ENCODE data around the gene ALDH8A1. TPM values are rescaled to one million over a fixed set of nuclear protein-coding genes. Genes with fewer than 3 reads are reported as not detected.
"Not testable (repeated sequence)": the region's sequence is repeated elsewhere in the genome, so short reads cannot be mapped to it uniquely, and the experiment has no call there.

ALDH8A1 gene
- total RNA-seq, 1 experiment from 2014 or later, result not detected

DNA sequence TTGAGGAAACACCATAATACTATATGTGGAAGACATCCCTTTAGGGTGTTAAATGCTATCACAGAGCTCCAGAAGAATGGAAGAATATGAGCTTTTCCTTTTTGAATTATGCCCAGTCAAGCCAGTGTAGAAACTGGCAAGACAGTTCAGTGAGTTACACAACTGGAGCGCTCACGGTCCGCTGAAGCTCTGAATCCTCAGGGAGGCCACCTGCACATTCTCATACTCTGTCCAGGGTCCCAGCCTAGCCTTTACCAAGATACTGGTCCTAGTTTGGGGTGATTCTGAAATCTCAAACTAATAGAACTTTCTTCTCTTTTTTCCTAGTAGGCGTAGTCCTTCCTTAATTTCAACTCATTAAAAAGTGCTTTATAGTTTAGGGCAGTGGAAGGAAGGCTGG, 51.3 kb downstream of the ALDH8A1 start:
- no peak overlapping the region for H3T11ph ChIP-seq (ENCODE audit: low read length)
- no CpG with 5 or more reads among the region's 4 CpGs for WGBS (ENCODE audit: extremely low coverage, insufficient read length, low lambda C conversion rate)

DNA sequence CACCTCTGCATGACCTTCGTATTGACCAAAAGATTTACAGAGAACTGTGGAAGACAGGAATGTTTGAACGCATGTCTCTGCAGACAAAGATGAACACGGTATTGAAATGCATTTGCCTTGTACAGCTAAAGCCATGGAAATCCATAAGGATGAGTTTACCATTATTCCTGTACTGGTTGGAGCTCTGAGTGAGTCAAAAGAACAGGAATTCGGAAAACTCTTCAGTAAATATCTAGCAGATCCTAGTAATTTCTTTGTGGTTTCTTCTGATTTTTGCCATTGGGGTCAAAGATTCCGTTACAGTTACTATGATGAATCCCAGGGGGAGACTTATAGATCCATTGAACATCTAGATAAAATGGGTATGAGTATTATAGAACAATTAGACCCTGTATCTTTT, 51.7 kb downstream of the ALDH8A1 start:
- not testable (repeated sequence) for H2BK120ac ChIP-seq (ENCODE audit: low read depth, low read length, poor library complexity, severe bottlenecking); H3K23me2 ChIP-seq (ENCODE audit: insufficient read length, low read depth, low read length, poor library complexity, severe bottlenecking); H2AFZ ChIP-seq (ENCODE audit: low read length); H3K4me1 Mint-ChIP-seq; H2BK12ac ChIP-seq (ENCODE audit: insufficient read length, low read depth, low read length); H3K4ac ChIP-seq (ENCODE audit: low read depth, low read length); H3K14ac ChIP-seq (ENCODE audit: insufficient read depth, low read length); H3K4me2 ChIP-seq (ENCODE audit: insufficient read depth, insufficient read length, low read length); H2BK5ac ChIP-seq (ENCODE audit: insufficient read length, low read length); H3K79me1 ChIP-seq (ENCODE audit: insufficient read depth, low read depth, low read length, poor library complexity, severe bottlenecking); H3T11ph ChIP-seq (ENCODE audit: low read length); H3K9ac ChIP-seq (ENCODE audit: extremely low read depth, insufficient read length, low read length); H2BK20ac ChIP-seq (ENCODE audit: low read depth, low read length, poor library complexity, severe bottlenecking); H2BK15ac ChIP-seq (ENCODE audit: low read depth, low read length); H3K4me1 ChIP-seq (ENCODE audit: insufficient read depth, low read length); H3K56ac ChIP-seq (ENCODE audit: insufficient read length, low read depth, low read length); H3K79me2 ChIP-seq (ENCODE audit: insufficient read depth, low read length); H4K20me1 ChIP-seq (ENCODE audit: control insufficient read depth, insufficient read depth, insufficient read length); H4K91ac ChIP-seq (ENCODE audit: insufficient read length, low read depth, low read length); H3K27me3 ChIP-seq (ENCODE audit: insufficient read depth, low read length); H4K8ac ChIP-seq (replicated peaks; ENCODE audit: insufficient read length, low read depth, low read length); H3K36me3 Mint-ChIP-seq (ENCODE audit: insufficient read depth in 1 of 3, low read depth in 3 of 3); H3K27me3 Mint-ChIP-seq (ENCODE audit: low read depth); DNase-seq; H4K5ac ChIP-seq (ENCODE audit: insufficient read length, low read depth, low read length); H2AK5ac ChIP-seq (ENCODE audit: insufficient read length, low read length); H3K18ac ChIP-seq (ENCODE audit: insufficient read length, low read depth, low read length); H3K4me3 Mint-ChIP-seq; H3K9me3 Mint-ChIP-seq; H3K9me3 ChIP-seq (ENCODE audit: control insufficient read depth, low read depth, low read length); H3K27ac ChIP-seq (ENCODE audit: insufficient read length, low read depth, low read length); H3K23ac ChIP-seq (ENCODE audit: insufficient read length, low read depth, low read length); H3K27ac Mint-ChIP-seq
- no CpG with 5 or more reads among the region's 5 CpGs for WGBS (ENCODE audit: extremely low coverage, insufficient read length, low lambda C conversion rate)

More for the DNA sequence above, 51.3 kb downstream of the ALDH8A1 start:
- no peak overlapping the region for H2AFZ ChIP-seq (ENCODE audit: low read length)
- no peak overlapping the region for H3K4ac ChIP-seq (ENCODE audit: low read depth, low read length)
- H2BK5ac ChIP-seq (ENCODE audit: insufficient read length, low read length), result no peak overlapping the region
- Mint-ChIP-seq H3K36me3 (ENCODE audit: insufficient read depth in 1 of 3, low read depth in 3 of 3) (no peaks in the 10 kb centered on the region), H3K9me3 (no peaks in the 10 kb centered on the region), H3K4me3 (no peak overlapping the region), H3K4me1 (no peaks in the 10 kb centered on the region), H3K27ac (no peak overlapping the region), H3K27me3 (ENCODE audit: low read depth) (no peaks in the 10 kb centered on the region; the same call in 1 of the 2 replicates)
- H3K23ac ChIP-seq (ENCODE audit: insufficient read length, low read depth, low read length), result no peak overlapping the region
- TF ChIP-seq, protein P1, sequence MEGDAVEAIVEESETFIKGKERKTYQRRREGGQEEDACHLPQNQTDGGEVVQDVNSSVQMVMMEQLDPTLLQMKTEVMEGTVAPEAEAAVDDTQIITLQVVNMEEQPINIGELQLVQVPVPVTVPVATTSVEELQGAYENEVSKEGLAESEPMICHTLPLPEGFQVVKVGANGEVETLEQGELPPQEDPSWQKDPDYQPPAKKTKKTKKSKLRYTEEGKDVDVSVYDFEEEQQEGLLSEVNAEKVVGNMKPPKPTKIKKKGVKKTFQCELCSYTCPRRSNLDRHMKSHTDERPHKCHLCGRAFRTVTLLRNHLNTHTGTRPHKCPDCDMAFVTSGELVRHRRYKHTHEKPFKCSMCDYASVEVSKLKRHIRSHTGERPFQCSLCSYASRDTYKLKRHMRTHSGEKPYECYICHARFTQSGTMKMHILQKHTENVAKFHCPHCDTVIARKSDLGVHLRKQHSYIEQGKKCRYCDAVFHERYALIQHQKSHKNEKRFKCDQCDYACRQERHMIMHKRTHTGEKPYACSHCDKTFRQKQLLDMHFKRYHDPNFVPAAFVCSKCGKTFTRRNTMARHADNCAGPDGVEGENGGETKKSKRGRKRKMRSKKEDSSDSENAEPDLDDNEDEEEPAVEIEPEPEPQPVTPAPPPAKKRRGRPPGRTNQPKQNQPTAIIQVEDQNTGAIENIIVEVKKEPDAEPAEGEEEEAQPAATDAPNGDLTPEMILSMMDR (conservative IDR thresholded peaks at IDR 0.05), result no peak
- H3K9me3 ChIP-seq (ENCODE audit: control insufficient read depth, low read depth, low read length), result no peaks in the 10 kb centered on the region
- H3K23me2 ChIP-seq (ENCODE audit: insufficient read length, low read depth, low read length, poor library complexity, severe bottlenecking), result no peaks in the 10 kb centered on the region
- no peak overlapping the region for H2BK20ac ChIP-seq (ENCODE audit: low read depth, low read length, poor library complexity, severe bottlenecking)
- no peaks in the 10 kb centered on the region for H3K4me1 ChIP-seq (ENCODE audit: insufficient read depth, low read length)
- H3K14ac ChIP-seq (ENCODE audit: insufficient read depth, low read length), result no peak overlapping the region
- no peaks in the 10 kb centered on the region for H4K20me1 ChIP-seq (ENCODE audit: control insufficient read depth, insufficient read depth, insufficient read length)
- no peak overlapping the region for H3K9ac ChIP-seq (ENCODE audit: extremely low read depth, insufficient read length, low read length)
- no peak overlapping the region for H2AK5ac ChIP-seq (ENCODE audit: insufficient read length, low read length)
- no peak overlapping the region for H3K27ac ChIP-seq (ENCODE audit: insufficient read length, low read depth, low read length)
- no peak overlapping the region for H4K5ac ChIP-seq (ENCODE audit: insufficient read length, low read depth, low read length)
- H3K79me1 ChIP-seq (ENCODE audit: insufficient read depth, low read depth, low read length, poor library complexity, severe bottlenecking), result no peaks in the 10 kb centered on the region
- DNase-seq, result no peak
- no peak overlapping the region for H2BK120ac ChIP-seq (ENCODE audit: low read depth, low read length, poor library complexity, severe bottlenecking)
- no peaks in the 10 kb centered on the region for H3K27me3 ChIP-seq (ENCODE audit: insufficient read depth, low read length)
- H2BK12ac ChIP-seq (ENCODE audit: insufficient read length, low read depth, low read length), result no peak overlapping the region
- H4K8ac ChIP-seq (replicated peaks; ENCODE audit: insufficient read length, low read depth, low read length), result no peak overlapping the region
- H2BK15ac ChIP-seq (ENCODE audit: low read depth, low read length), result no peak overlapping the region
- H4K91ac ChIP-seq (ENCODE audit: insufficient read length, low read depth, low read length), result no peak overlapping the region
- H3K18ac ChIP-seq (ENCODE audit: insufficient read length, low read depth, low read length), result no peak overlapping the region
- H3K56ac ChIP-seq (ENCODE audit: insufficient read length, low read depth, low read length), result no peak overlapping the region
- no peak overlapping the region for H3K4me2 ChIP-seq (ENCODE audit: insufficient read depth, insufficient read length, low read length)
- H3K79me2 ChIP-seq (ENCODE audit: insufficient read depth, low read length), result no peaks in the 10 kb centered on the region
